ENCODE measurements around the gene SLC9A3.

DNA sequence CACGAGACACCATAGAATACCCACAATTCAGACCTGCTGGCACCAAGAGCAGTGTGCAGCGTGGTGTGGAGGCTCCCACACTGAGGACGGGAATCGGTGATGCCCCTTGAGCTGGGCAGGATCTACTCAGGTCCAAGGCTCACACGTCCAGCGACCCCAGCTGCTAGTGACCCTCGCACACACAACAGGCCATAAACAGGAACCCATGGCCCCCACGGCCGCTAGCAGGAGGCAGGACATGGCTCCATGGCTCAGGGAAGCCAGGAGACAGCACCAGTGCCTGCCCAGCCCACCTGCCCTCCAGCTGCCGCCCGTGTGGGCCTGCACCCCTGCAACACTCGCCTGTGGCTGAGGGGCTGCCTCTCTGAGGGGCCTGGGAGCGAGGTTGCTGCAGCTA lies 43.4 kb upstream of the SLC9A3 start:
- no peak for TF ChIP-seq POLR2A (IDR thresholded peaks at IDR 0.05; ENCODE audit: insufficient read depth in 1 of 2, low read depth in 2 of 2, low read length in 2 of 2)
- no peak for TF ChIP-seq KDM1A (CRISPR knock-in tag; IDR thresholded peaks at IDR 0.05)
- TF ChIP-seq, protein P1, sequence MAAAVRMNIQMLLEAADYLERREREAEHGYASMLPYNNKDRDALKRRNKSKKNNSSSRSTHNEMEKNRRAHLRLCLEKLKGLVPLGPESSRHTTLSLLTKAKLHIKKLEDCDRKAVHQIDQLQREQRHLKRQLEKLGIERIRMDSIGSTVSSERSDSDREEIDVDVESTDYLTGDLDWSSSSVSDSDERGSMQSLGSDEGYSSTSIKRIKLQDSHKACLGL (CRISPR knock-in tag; IDR thresholded peaks at IDR 0.05): no peak
- TF ChIP-seq SUZ12 (IDR thresholded peaks at IDR 0.05; ENCODE audit: low read depth, low read length): no peak
- TF ChIP-seq, protein P2, sequence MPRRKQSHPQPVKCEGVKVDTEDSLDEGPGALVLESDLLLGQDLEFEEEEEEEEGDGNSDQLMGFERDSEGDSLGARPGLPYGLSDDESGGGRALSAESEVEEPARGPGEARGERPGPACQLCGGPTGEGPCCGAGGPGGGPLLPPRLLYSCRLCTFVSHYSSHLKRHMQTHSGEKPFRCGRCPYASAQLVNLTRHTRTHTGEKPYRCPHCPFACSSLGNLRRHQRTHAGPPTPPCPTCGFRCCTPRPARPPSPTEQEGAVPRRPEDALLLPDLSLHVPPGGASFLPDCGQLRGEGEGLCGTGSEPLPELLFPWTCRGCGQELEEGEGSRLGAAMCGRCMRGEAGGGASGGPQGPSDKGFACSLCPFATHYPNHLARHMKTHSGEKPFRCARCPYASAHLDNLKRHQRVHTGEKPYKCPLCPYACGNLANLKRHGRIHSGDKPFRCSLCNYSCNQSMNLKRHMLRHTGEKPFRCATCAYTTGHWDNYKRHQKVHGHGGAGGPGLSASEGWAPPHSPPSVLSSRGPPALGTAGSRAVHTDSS (CRISPR knock-in tag; conservative IDR thresholded peaks at IDR 0.05): no peak
- TF ChIP-seq NCOR1 (IDR thresholded peaks at IDR 0.05; ENCODE audit: borderline replicate concordance, low read length): no peak
- no peak for TF ChIP-seq ZZZ3 (CRISPR knock-in tag; IDR thresholded peaks at IDR 0.05; ENCODE audit: borderline replicate concordance)
- TF ChIP-seq, protein P3, sequence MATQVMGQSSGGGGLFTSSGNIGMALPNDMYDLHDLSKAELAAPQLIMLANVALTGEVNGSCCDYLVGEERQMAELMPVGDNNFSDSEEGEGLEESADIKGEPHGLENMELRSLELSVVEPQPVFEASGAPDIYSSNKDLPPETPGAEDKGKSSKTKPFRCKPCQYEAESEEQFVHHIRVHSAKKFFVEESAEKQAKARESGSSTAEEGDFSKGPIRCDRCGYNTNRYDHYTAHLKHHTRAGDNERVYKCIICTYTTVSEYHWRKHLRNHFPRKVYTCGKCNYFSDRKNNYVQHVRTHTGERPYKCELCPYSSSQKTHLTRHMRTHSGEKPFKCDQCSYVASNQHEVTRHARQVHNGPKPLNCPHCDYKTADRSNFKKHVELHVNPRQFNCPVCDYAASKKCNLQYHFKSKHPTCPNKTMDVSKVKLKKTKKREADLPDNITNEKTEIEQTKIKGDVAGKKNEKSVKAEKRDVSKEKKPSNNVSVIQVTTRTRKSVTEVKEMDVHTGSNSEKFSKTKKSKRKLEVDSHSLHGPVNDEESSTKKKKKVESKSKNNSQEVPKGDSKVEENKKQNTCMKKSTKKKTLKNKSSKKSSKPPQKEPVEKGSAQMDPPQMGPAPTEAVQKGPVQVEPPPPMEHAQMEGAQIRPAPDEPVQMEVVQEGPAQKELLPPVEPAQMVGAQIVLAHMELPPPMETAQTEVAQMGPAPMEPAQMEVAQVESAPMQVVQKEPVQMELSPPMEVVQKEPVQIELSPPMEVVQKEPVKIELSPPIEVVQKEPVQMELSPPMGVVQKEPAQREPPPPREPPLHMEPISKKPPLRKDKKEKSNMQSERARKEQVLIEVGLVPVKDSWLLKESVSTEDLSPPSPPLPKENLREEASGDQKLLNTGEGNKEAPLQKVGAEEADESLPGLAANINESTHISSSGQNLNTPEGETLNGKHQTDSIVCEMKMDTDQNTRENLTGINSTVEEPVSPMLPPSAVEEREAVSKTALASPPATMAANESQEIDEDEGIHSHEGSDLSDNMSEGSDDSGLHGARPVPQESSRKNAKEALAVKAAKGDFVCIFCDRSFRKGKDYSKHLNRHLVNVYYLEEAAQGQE (IDR thresholded peaks at IDR 0.05; ENCODE audit: borderline replicate concordance in 1 of 2, low read depth in 1 of 2, low read length in 2 of 2): no peak
- no peak for TF ChIP-seq CREM (IDR thresholded peaks at IDR 0.05)
- TF ChIP-seq CREM (CRISPR knock-in tag; IDR thresholded peaks at IDR 0.05): no peak
- TF ChIP-seq KAT2B (IDR thresholded peaks at IDR 0.05; ENCODE audit: borderline replicate concordance, low read depth, low read length): no peak
- TF ChIP-seq, protein P4, sequence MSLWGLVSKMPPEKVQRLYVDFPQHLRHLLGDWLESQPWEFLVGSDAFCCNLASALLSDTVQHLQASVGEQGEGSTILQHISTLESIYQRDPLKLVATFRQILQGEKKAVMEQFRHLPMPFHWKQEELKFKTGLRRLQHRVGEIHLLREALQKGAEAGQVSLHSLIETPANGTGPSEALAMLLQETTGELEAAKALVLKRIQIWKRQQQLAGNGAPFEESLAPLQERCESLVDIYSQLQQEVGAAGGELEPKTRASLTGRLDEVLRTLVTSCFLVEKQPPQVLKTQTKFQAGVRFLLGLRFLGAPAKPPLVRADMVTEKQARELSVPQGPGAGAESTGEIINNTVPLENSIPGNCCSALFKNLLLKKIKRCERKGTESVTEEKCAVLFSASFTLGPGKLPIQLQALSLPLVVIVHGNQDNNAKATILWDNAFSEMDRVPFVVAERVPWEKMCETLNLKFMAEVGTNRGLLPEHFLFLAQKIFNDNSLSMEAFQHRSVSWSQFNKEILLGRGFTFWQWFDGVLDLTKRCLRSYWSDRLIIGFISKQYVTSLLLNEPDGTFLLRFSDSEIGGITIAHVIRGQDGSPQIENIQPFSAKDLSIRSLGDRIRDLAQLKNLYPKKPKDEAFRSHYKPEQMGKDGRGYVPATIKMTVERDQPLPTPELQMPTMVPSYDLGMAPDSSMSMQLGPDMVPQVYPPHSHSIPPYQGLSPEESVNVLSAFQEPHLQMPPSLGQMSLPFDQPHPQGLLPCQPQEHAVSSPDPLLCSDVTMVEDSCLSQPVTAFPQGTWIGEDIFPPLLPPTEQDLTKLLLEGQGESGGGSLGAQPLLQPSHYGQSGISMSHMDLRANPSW (CRISPR knock-in tag; IDR thresholded peaks at IDR 0.05; ENCODE audit: borderline replicate concordance): no peak
- TF ChIP-seq, protein P5, sequence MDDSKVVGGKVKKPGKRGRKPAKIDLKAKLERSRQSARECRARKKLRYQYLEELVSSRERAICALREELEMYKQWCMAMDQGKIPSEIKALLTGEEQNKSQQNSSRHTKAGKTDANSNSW (CRISPR knock-in tag; IDR thresholded peaks at IDR 0.05; ENCODE audit: borderline replicate concordance): no peak
- no peak for TF ChIP-seq HNRNPLL (IDR thresholded peaks at IDR 0.05; ENCODE audit: low read depth, low read length, poor library complexity, severe bottlenecking)

All from HepG2 (cell line).